Activated CD8-positive, alpha-beta memory T cell treated with anti-CD3 and anti-CD28 coated beads, Interleukin-2, amount 50 U/mL, for 1 hour (primary cell): ENCODE results near the gene STXBP1.

Experiments
- DNase-seq: peaks from one replicate; pipeline ENCODE4 v3.0.0-alpha.2; 2020; ENCODE audit errors: extremely low read depth

STXBP1 gene

GRCh38 chr9:127693143-127693542, 81.1 kb downstream of the STXBP1 start:
- no peak for DNase-seq

- no peak for DNase-seq
These were observed 81.6 kb downstream of the STXBP1 start for GRCh38 chr9:127693697-127694096.

GRCh38 chr9:127694890-127695720, 83.0 kb downstream of the STXBP1 start:
- DNase-seq, result no peak

GRCh38 chr9:127697575-127697974, 85.5 kb downstream of the STXBP1 start:
- no peak for DNase-seq

- DNase-seq, result no peak
These were observed 86.3 kb downstream of the STXBP1 start for GRCh38 chr9:127698386-127698785.

- DNase-seq, result peak; percentile 58
These were observed 87.1 kb downstream of the STXBP1 start for GRCh38 chr9:127698985-127699670.

- DNase-seq, result no peak
These were observed 88.1 kb downstream of the STXBP1 start for GRCh38 chr9:127700140-127700539.

- DNase-seq, result no peak
These were observed 88.6 kb downstream of the STXBP1 start for GRCh38 chr9:127700594-127701255.

GRCh38 chr9:127703289-127703946, 91.3 kb downstream of the STXBP1 start:
- no peak for DNase-seq

GRCh38 chr9:127705577-127706379, 93.7 kb downstream of the STXBP1 start:
- no peak for DNase-seq

GRCh38 chr9:127706836-127707241, 94.8 kb downstream of the STXBP1 start, which contains the start of gene CFAP157:
TSS of gene CFAP157 (plus strand) at chr9:127706988. CDS start at chr9:127707032, 44 bp downstream.
- no peak for DNase-seq

- no peak for DNase-seq
These were observed 95.7 kb downstream of the STXBP1 start for GRCh38 chr9:127707766-127708165.

GRCh38 chr9:127708952-127709587, 97.0 kb downstream of the STXBP1 start:
- no peak for DNase-seq

- DNase-seq, result no peak
These were observed 98.2 kb downstream of the STXBP1 start for GRCh38 chr9:127710204-127710783.

GRCh38 chr9:127711226-127711701, 99.2 kb downstream of the STXBP1 start:
- no peak for DNase-seq

- DNase-seq, result no peak
These were observed 99.8 kb downstream of the STXBP1 start for GRCh38 chr9:127711831-127712274.

- DNase-seq, result no peak
These were observed 100.3 kb downstream of the STXBP1 start for GRCh38 chr9:127712371-127712770.

GRCh38 chr9:127712867-127713266, 100.8 kb downstream of the STXBP1 start:
- DNase-seq, result no peak

GRCh38 chr9:127714020-127714750, 102.1 kb downstream of the STXBP1 start:
- no peak for DNase-seq
